Measurements from ENCODE around the gene RAB8B. TPM values are rescaled to one million over a fixed set of nuclear protein-coding genes. Genes with fewer than 3 reads are reported as not detected.

RAB8B gene
- total and polyA plus RNA-seq, 9 of the 15 experiments (the other 6 are each of a cell fraction or from before 2014, with no cell fraction given) = 7.8 to 32.1 (median 24.2) TPM

DNA sequence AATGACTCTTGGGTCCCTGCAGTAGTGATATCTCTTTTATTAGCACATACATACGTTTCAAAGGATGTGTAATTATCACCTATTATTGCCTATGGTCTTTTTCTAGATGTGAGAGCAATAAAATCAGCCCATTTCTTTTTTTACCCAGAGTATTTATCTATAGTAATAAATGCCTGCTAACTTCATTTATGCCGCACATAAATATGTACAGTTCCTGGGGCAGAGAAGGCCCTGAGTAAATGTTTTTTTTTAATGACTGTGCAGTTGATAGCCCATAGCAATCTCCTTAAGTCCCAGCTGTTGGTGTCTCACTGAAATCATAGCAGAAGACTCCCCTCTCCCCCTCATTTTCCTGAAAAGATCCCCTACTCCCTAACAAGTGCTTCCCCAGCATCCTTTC lies 16.7 kb downstream of the RAB8B start:
- Histone ChIP-seq H3K9me1 (ENCODE audit: control insufficient read depth, insufficient read depth, low read length) (no peaks in the 10 kb centered on the region), H3K4me1 (replicated peaks in 1 of 2; ENCODE audit: control insufficient read depth in 2 of 2, insufficient read depth in 2 of 2, low read length in 2 of 2) (peaks cover 21 to 47% of the 10 kb centered on the region in 2 experiments), H3K4me3 (no peak overlapping the region), H2AFZ (ENCODE audit: low read depth, low read length) (no peak overlapping the region), H3K79me2 (ENCODE audit: control insufficient read depth, insufficient read depth, low read length) (peaks cover 81% of the 10 kb centered on the region), H3K4me2 (ENCODE audit: insufficient read depth, low read length) (no peak overlapping the region; the same call in 1 of the 2 replicates), H3K9me3 (replicated peaks; ENCODE audit: control insufficient read depth, insufficient read depth, low read depth, low read length) (no peaks in the 10 kb centered on the region), H3K27ac (ENCODE audit: extremely low read depth, low read depth, low read length) (no peak overlapping the region), H4K20me1 (replicated peaks; ENCODE audit: control insufficient read depth, insufficient read depth, low read length) (no peaks in the 10 kb centered on the region), H3K9ac (ENCODE audit: insufficient read depth in 1 of 2, low read depth in 2 of 2, low read length in 2 of 2) (no peak overlapping the region), H3K36me3 (ENCODE audit: control insufficient read depth, insufficient read depth, low read length) (no peaks in the 10 kb centered on the region), H3K27me3 (ENCODE audit: control insufficient read depth in 2 of 2, insufficient read depth in 2 of 2, low read length in 2 of 2) (no peaks in the 10 kb centered on the region)
- no peak for ATAC-seq
- POLR2A ChIA-PET = interaction anchor here (0.9 to 1.3 kb wide), 3 partner anchors 11 to 13 kb away, joined by 3 to 4 read pairs (median 3); no protein-coding TSS in a partner anchor
- TF ChIP-seq BACH1 (tag; IDR thresholded peaks at IDR 0.05) (no peak), HNRNPL (IDR thresholded peaks at IDR 0.05; ENCODE audit: low read depth, low read length) (no peak), CAMTA2 (CRISPR knock-in tag; conservative IDR thresholded peaks at IDR 0.05) (no peak), RBBP5 (IDR thresholded peaks at IDR 0.05; ENCODE audit: borderline replicate concordance, insufficient read depth, low read length, poor library complexity, severe bottlenecking) (no peak), RAD51 (IDR thresholded peaks at IDR 0.05; ENCODE audit: borderline replicate concordance, low read depth) (no peak), ZC3H4 (CRISPR knock-in tag; IDR thresholded peaks at IDR 0.05; ENCODE audit: borderline replicate concordance) (no peak), CBX5 (IDR thresholded peaks at IDR 0.05; ENCODE audit: borderline replicate concordance, low read depth) (no peak), ZNF140 (CRISPR knock-in tag; IDR thresholded peaks at IDR 0.05) (no peak), ZFX (CRISPR knock-in tag; IDR thresholded peaks at IDR 0.05) (no peak), ZBTB1 (CRISPR knock-in tag; IDR thresholded peaks at IDR 0.05; ENCODE audit: borderline replicate concordance, low read depth) (no peak), SAFB2 (IDR thresholded peaks at IDR 0.05; ENCODE audit: borderline replicate concordance, low read depth, low read length, severe bottlenecking) (no peak), HLTF (IDR thresholded peaks at IDR 0.05) (no peak)
- TF ChIP-seq, protein P1, sequence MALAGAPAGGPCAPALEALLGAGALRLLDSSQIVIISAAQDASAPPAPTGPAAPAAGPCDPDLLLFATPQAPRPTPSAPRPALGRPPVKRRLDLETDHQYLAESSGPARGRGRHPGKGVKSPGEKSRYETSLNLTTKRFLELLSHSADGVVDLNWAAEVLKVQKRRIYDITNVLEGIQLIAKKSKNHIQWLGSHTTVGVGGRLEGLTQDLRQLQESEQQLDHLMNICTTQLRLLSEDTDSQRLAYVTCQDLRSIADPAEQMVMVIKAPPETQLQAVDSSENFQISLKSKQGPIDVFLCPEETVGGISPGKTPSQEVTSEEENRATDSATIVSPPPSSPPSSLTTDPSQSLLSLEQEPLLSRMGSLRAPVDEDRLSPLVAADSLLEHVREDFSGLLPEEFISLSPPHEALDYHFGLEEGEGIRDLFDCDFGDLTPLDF (CRISPR knock-in tag; IDR thresholded peaks at IDR 0.05) = no peak
- 81% methylated on average over 2 of the region's 2 CpGs for WGBS (ENCODE audit: insufficient coverage, low coverage, missing lambda C conversion rate)
- FAIRE-seq = no peak
- CTCF ChIA-PET (ENCODE audit: low intra/inter-chr PET ratio) = no interaction called here
- no peak for DNase-seq (ENCODE audit: extremely low read depth in 1 of 4, low spot score in 3 of 4)
- no TSS peak for BruUV-seq (replicated peaks)
- intact Hi-C loops (cut with micrococcal nuclease) = no loop called here
- in situ Hi-C loops (cut with MboI) = no loop called here
